ENCODE results near the gene S100A14. TPM values are rescaled to one million over a fixed set of nuclear protein-coding genes. Genes with fewer than 3 reads are reported as not detected.

Gene S100A14
- total RNA-seq: not detected

GRCh38 chr1:153616144-153616916, at the start of gene S100A14:
TSS of gene S100A14 (minus strand) at chr1:153616325. CDS start at chr1:153615858, 467 bp downstream.

GRCh38 chr1:153658400-153659174, 42.5 kb upstream of the S100A14 start, which contains the start of gene SNAPIN:
TSS of gene SNAPIN (plus strand) at chr1:153658703. CDS start at chr1:153658744, 41 bp downstream.

GRCh38 chr1:153633754-153634665, 17.9 kb upstream of the S100A14 start, which contains the start of gene CHTOP:
TSS of gene CHTOP (plus strand) at chr1:153634066. CDS start at chr1:153636589, 2,523 bp downstream.

GRCh38 chr1:153627715-153628626, 11.8 kb upstream of the S100A14 start, which contains the start of gene S100A1:
TSS of gene S100A1 (plus strand) at chr1:153628434. CDS start at chr1:153630522, 2,088 bp downstream.

GRCh38 chr1:153626904-153627714, 11.0 kb upstream of the S100A14 start, which contains the start of gene S100A13:
TSS of gene S100A13 (minus strand) at chr1:153627505. CDS start at chr1:153626472, 1,033 bp downstream.

GRCh38 chr1:153612755-153613331, 3.3 kb downstream of the S100A14 start, which contains the start of gene S100A16:
TSS of gene S100A16 (minus strand) at chr1:153613137. CDS start at chr1:153608151, 4,986 bp downstream.

GRCh38 chr1:153565529-153566374, 50.4 kb downstream of the S100A14 start, which contains the start of gene S100A2:
TSS of gene S100A2 (minus strand) at chr1:153565844. CDS start at chr1:153563877, 1,967 bp downstream.

Other genes with a start within 250 kb of the S100A14 start
- gene S100A12, start 240.7 kb downstream of the S100A14 start, total RNA-seq: 1 to 10 TPM in 1 of 2 donors, not detected in 1; 1.0 TPM
- not detected for gene S100A8, start 225.3 kb downstream of the S100A14 start, total RNA-seq
- not detected for gene S100A7A, start 199.8 kb downstream of the S100A14 start, total RNA-seq
- gene S100A7, start 155.7 kb downstream of the S100A14 start, total RNA-seq: not detected
- 100 to 1,000 TPM; 336 to 430 TPM for gene S100A6, start 80.3 kb downstream of the S100A14 start, total RNA-seq
- not detected for gene S100A5, start 75.4 kb downstream of the S100A14 start, total RNA-seq
- gene S100A4, start 70.5 kb downstream of the S100A14 start, total RNA-seq: 1 to 10 TPM in 1 of 2 donors, under 1 TPM in 1; 0.67 to 1.7 TPM
- gene S100A3, start 67.1 kb downstream of the S100A14 start, total RNA-seq: 1 to 10 TPM in 1 of 2 donors, not detected in 1; 1.3 TPM
- gene S100A2, start 50.5 kb downstream of the S100A14 start, total RNA-seq: 1 to 10 TPM in 1 of 2 donors, under 1 TPM in 1; 0.34 to 1.3 TPM
- gene S100A16, start 3.2 kb downstream of the S100A14 start, total RNA-seq: 10 to 100 TPM; 13.1 to 34.3 TPM
- gene S100A13, start 11.2 kb upstream of the S100A14 start, total RNA-seq: 10 to 100 TPM; 42.7 to 63.3 TPM
- gene S100A1, start 12.1 kb upstream of the S100A14 start, total RNA-seq: 1 to 10 TPM; 1.7 to 4.1 TPM
- gene CHTOP, start 17.7 kb upstream of the S100A14 start, total RNA-seq: 10 to 100 TPM; 27.2 to 37.0 TPM
- gene SNAPIN, start 42.4 kb upstream of the S100A14 start, total RNA-seq: 10 to 100 TPM; 46.8 to 53.6 TPM
- 100 to 1,000 TPM; 137 to 213 TPM for gene ILF2, start 54.7 kb upstream of the S100A14 start, total RNA-seq
- gene NPR1, start 62.4 kb upstream of the S100A14 start, total RNA-seq: under 1 TPM; under 0.01 TPM
- gene INTS3, start 111.7 kb upstream of the S100A14 start, total RNA-seq: 10 to 100 TPM; 41.0 to 44.0 TPM
- gene SLC27A3, start 159.1 kb upstream of the S100A14 start, total RNA-seq: 10 to 100 TPM; 27.2 to 59.3 TPM

All from melanocyte of skin (primary cell).